GM18909 (cell line): ENCODE measurements around the gene THSD4.
"Not testable (repeated sequence)": the region's sequence is repeated elsewhere in the genome, so short reads cannot be mapped to it uniquely, and the experiment has no call there.

ENCODE experiments used
- ATAC-seq: cut with Tn5 transposase; IDR thresholded peaks from one replicate; pipeline ENCODE4 v1.9.1; 2021; ENCODE audit warnings: mild to moderate bottlenecking; ENCODE audit not compliant: unreplicated experiment, poor library complexity

The THSD4 gene

GRCh38 chr15:71312194-71312708 lies 197.0 kb downstream of the THSD4 start:
- ATAC-seq: no peak

DNA sequence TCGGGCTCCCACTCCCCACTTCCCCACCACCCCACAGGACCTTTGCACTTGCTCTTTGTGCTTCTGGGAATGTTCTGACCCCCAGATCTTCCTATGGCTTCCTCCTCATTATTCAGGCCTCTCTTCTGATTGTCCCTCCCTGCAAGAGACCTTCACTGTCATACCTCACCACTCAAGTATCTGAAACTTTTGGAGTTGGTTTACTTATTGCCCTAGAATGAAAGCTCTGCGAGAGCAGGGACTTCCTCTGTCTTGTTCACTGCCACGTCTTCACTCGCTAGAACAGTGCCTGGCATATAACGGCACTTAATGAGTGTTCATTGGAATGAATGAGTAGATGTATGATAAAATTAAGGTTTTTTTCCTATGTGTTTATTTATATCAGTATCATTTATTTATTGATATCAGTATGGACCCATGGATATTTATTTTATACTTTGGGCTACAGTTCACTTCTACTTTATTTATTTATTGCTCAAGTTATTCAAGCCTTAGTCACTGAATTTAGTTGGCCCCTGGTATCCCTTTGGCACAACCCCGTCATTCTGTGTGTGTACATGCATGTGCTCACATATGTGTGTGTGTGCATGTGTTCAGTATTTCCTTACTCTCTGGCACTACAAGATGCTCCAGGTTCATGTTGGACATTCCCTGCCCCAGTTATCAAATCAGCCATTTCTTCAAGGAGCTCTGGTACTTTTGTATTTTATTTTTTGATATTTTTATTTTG lies 197.6 kb downstream of the THSD4 start:
- no peak for ATAC-seq

GRCh38 chr15:71313806-71314205 lies 198.5 kb downstream of the THSD4 start:
- ATAC-seq: no peak

DNA sequence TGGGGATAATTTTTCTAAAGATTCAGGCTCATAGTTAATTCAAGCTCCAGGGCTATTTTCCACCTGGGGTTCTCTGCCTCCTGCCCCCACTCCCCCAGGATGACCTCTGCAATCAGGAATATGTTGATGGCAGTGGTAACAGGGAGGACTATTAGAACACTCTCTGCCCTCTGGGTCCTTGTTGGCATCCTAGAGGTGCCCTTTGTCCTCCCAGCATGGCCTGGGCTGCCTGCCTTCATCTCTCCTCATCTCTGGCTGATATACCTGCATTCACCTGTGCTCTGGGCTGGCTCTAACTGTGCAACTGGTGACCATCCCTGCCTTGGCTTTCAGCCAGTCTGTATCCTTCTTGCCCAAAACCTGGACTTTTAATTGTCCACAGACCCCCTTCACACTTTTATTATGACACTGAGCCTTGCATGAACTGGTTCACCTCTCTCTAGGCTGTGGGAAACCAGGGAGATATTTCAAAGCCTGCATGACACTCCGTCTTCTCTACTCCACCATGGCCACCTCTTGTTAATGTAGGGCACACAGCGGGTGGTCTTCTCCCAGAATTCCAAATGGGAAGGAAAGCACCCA lies 199.8 kb downstream of the THSD4 start:
- no peak for ATAC-seq

- ATAC-seq: no peak
Measured at GRCh38 chr15:71316911-71317310, 201.6 kb downstream of the THSD4 start.

- not testable (repeated sequence) for ATAC-seq
Measured at GRCh38 chr15:71319424-71319823, 204.2 kb downstream of the THSD4 start.

DNA sequence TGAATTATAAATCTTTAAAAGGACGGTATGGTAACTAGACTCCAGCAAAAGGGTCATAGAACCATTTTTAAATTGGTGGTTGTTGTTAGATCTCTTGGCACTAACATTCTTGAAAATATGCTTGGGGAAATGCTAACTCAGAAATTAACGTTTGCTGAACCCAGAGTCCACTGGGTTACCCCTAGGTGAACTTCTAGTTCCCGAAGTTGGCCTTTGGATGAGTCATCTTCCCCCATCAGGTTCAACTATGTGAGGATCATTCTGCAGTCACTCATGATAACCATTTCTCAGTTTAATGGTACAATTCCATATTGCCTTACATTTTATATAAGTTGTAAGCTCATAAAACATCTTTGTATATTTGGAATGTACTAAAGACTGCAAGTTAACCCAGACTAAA lies 204.7 kb downstream of the THSD4 start:
- ATAC-seq: no peak

- ATAC-seq: no peak
Measured at GRCh38 chr15:71323082-71323481, 207.8 kb downstream of the THSD4 start.

DNA sequence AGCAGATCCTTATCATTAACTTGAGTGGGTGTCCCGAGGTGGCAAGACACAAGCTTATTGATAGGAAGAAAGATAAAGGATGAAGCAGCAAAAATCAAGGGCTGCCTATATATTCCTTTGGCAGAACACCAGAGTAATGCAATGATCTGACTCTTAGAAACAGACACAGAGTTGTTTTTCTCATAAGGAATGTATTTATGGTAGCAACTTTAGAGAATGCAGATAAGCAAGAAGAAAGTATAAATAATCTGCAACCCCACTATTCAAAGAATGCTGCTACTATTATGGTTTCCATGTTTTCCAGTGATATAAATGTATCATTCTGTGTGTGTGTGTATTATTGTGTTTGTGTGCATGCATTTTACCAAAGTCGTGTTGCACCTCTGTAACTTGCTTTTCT lies 208.3 kb downstream of the THSD4 start:
- ATAC-seq: no peak

DNA sequence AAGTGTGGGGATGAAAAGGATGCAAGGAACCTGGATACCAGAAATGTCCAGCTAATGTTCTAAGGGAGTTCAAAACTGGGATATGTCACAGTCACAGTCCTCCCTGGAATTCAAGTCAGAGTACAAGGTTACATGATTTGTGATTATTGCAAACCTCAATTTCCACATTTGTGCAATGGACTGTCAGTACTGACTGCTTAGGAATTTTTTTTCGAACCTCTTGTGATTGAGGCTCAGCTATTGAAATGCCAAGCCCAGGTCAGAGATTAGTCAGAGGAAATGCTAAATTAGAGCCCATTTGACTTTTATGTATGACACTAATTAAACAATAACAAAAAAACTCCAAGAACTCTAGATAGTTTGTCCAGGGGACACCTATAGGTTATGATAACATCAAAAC lies 210.2 kb downstream of the THSD4 start:
- ATAC-seq: no peak

- no peak for ATAC-seq
Measured at GRCh38 chr15:71328453-71328852, 213.2 kb downstream of the THSD4 start.

GRCh38 chr15:71329041-71329440 lies 213.8 kb downstream of the THSD4 start:
- no peak for ATAC-seq

- ATAC-seq: no peak
Measured at GRCh38 chr15:71329497-71330260, 214.4 kb downstream of the THSD4 start.

- no peak for ATAC-seq
Measured at GRCh38 chr15:71330638-71331162, 215.4 kb downstream of the THSD4 start.

DNA sequence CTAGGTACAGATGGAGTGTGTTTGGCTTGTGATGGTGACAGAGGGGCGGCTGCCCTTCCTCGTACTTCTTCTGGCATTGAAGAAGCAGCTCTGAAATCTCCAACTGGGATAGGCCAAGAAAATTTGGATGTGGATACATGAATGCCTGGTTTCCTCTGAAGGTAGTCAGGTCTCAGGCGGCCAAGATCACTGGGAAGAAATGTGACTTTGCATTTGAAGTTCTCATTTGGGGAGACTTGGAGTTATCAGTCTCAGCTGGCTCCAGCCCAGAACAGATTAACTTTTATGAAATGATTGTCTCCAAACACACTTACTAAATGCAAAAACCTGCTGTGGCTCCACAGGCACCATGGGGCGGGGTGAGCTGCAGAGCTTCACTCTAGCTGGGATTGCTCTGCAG lies 215.9 kb downstream of the THSD4 start:
- no peak for ATAC-seq

GRCh38 chr15:71332431-71333004 lies 217.2 kb downstream of the THSD4 start:
- no peak for ATAC-seq

GRCh38 chr15:71333136-71333700 lies 217.9 kb downstream of the THSD4 start:
- no peak for ATAC-seq

GRCh38 chr15:71333839-71334238 lies 218.6 kb downstream of the THSD4 start:
- no peak for ATAC-seq

DNA sequence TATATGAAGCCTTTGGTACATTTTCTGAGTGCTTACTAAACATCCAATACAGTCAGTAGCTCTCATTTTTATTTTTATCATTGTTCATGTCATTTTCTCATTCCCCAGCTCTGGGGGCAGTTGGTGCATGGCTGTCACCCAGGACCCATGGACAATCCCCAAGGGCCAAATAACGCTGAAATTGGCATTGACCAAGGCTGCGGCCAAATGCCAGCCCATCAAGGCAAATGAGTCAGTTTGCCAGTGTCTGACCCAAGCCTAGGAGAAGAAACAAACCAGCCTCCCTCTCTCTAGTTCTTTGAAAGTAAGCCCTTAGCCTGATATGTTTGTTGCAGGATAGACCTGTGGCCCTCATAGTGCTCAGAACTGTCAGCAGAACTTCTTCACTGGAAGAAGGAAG lies 219.2 kb downstream of the THSD4 start:
- no peak for ATAC-seq

DNA sequence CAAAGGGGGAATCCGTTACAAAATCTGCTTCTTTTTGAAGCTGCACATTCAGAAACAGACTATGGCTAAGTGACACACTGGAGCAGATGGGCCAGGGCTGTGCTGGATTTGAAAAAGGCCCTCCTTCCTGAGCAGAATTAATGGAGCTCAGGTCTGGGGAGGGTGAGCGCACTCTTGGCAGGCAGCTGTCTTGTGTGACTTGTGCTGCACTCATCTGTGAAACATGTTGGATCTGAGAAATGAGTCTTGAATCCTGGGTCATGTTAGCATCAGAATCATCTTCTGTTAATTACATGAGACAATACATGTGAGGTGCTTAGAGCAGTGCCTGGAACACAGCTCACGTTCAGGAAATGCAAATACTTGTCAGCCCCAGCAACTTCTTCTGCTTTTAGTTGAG lies 219.6 kb downstream of the THSD4 start:
- ATAC-seq: no peak
